ENCODE results near the gene FKBP1B.
"Not testable (repeated sequence)": the region's sequence is repeated elsewhere in the genome, so short reads cannot be mapped to it uniquely, and the experiment has no call there.

- not testable (repeated sequence) for TF ChIP-seq POLR2AphosphoS5, POLR2A (IDR thresholded peaks at IDR 0.05; ENCODE audit: low read depth, low read length)
These were observed 51.2 kb downstream of the FKBP1B start for GRCh38 chr2:24100732-24101131.
